ENCODE results near the gene EPB41.
"Not testable (repeated sequence)": the region's sequence is repeated elsewhere in the genome, so short reads cannot be mapped to it uniquely, and the experiment has no call there.

Gene EPB41

GRCh38 chr1:28962114-28962831 lies 47.9 kb downstream of the EPB41 start:
- not testable (repeated sequence) for H3K36me3 ChIP-seq (ENCODE audit: control insufficient read depth, insufficient read depth, low read length); H3K27ac ChIP-seq (ENCODE audit: low read depth, low read length); H3K27me3 ChIP-seq (ENCODE audit: control insufficient read depth, insufficient read depth, low read length); H3K9ac ChIP-seq (ENCODE audit: low read depth, low read length); H3K4me1 ChIP-seq (ENCODE audit: control insufficient read depth, insufficient read depth, low read length); H3K9me3 ChIP-seq (ENCODE audit: control insufficient read depth, insufficient read depth, low read length); H3K4me3 ChIP-seq (ENCODE audit: low read depth, low read length)

GRCh38 chr1:28965271-28965870 lies 51.0 kb downstream of the EPB41 start:
- Histone ChIP-seq H3K27ac (ENCODE audit: low read depth, low read length) (no peak overlapping the region), H3K9me3 (ENCODE audit: control insufficient read depth, insufficient read depth, low read length) (no peaks in the 10 kb centered on the region)

GRCh38 chr1:28966617-28967016 lies 52.2 kb downstream of the EPB41 start:
- Histone ChIP-seq H3K9ac (ENCODE audit: low read depth, low read length) (no peak overlapping the region), H3K4me3 (ENCODE audit: low read depth, low read length) (no peak overlapping the region), H3K9me3 (ENCODE audit: control insufficient read depth, insufficient read depth, low read length) (no peaks in the 10 kb centered on the region), H3K4me1 (ENCODE audit: control insufficient read depth, insufficient read depth, low read length) (peaks cover 5% of the 10 kb centered on the region), H3K36me3 (ENCODE audit: control insufficient read depth, insufficient read depth, low read length) (no peaks in the 10 kb centered on the region), H3K27ac (ENCODE audit: low read depth, low read length) (no peak overlapping the region), H3K27me3 (ENCODE audit: control insufficient read depth, insufficient read depth, low read length) (no peaks in the 10 kb centered on the region)

More at GRCh38 chr1:28965271-28965870, 51.0 kb downstream of the EPB41 start:
- Histone ChIP-seq H3K4me3 (ENCODE audit: low read depth, low read length) (no peak overlapping the region), H3K9ac (ENCODE audit: low read depth, low read length) (no peak overlapping the region), H3K27me3 (ENCODE audit: control insufficient read depth, insufficient read depth, low read length) (no peaks in the 10 kb centered on the region), H3K36me3 (ENCODE audit: control insufficient read depth, insufficient read depth, low read length) (no peaks in the 10 kb centered on the region), H3K4me1 (ENCODE audit: control insufficient read depth, insufficient read depth, low read length) (peaks cover 5% of the 10 kb centered on the region)

GRCh38 chr1:28971980-28972771 lies 57.8 kb downstream of the EPB41 start:
- no peaks in the 10 kb centered on the region for H3K36me3 ChIP-seq (ENCODE audit: control insufficient read depth, insufficient read depth, low read length)
- no peaks in the 10 kb centered on the region for H3K9me3 ChIP-seq (ENCODE audit: control insufficient read depth, insufficient read depth, low read length)
- no peaks in the 10 kb centered on the region for H3K27me3 ChIP-seq (ENCODE audit: control insufficient read depth, insufficient read depth, low read length)
- no peak overlapping the region for H3K9ac ChIP-seq (ENCODE audit: low read depth, low read length)
- no peak overlapping the region for H3K4me3 ChIP-seq (ENCODE audit: low read depth, low read length)
- no peak overlapping the region for H3K27ac ChIP-seq (ENCODE audit: low read depth, low read length)
- peaks cover 9% of the 10 kb centered on the region; the same call in 1 of the 2 replicates for H3K4me1 ChIP-seq (ENCODE audit: control insufficient read depth, insufficient read depth, low read length)

GRCh38 chr1:28973596-28974421 lies 59.4 kb downstream of the EPB41 start:
- Histone ChIP-seq H3K4me3 (ENCODE audit: low read depth, low read length) (no peak overlapping the region), H3K9me3 (ENCODE audit: control insufficient read depth, insufficient read depth, low read length) (no peaks in the 10 kb centered on the region), H3K9ac (ENCODE audit: low read depth, low read length) (no peak overlapping the region), H3K27me3 (ENCODE audit: control insufficient read depth, insufficient read depth, low read length) (no peaks in the 10 kb centered on the region), H3K27ac (ENCODE audit: low read depth, low read length) (no peak overlapping the region), H3K36me3 (ENCODE audit: control insufficient read depth, insufficient read depth, low read length) (no peaks in the 10 kb centered on the region), H3K4me1 (ENCODE audit: control insufficient read depth, insufficient read depth, low read length) (peaks cover 12% of the 10 kb centered on the region; the same call in 1 of the 2 replicates)

- H3K27ac ChIP-seq (ENCODE audit: low read depth, low read length) = no peak overlapping the region
- H3K4me3 ChIP-seq (ENCODE audit: low read depth, low read length) = no peak overlapping the region
- no peak overlapping the region for H3K9ac ChIP-seq (ENCODE audit: low read depth, low read length)
- H3K36me3 ChIP-seq (ENCODE audit: control insufficient read depth, insufficient read depth, low read length) = no peaks in the 10 kb centered on the region
- H3K4me1 ChIP-seq (ENCODE audit: control insufficient read depth, insufficient read depth, low read length) = peaks cover 12% of the 10 kb centered on the region; the same call in 1 of the 2 replicates
- H3K27me3 ChIP-seq (ENCODE audit: control insufficient read depth, insufficient read depth, low read length) = no peaks in the 10 kb centered on the region
- no peaks in the 10 kb centered on the region for H3K9me3 ChIP-seq (ENCODE audit: control insufficient read depth, insufficient read depth, low read length)
Observed at GRCh38 chr1:28974432-28974831, 60.1 kb downstream of the EPB41 start.

- Histone ChIP-seq H3K9me3 (ENCODE audit: control insufficient read depth, insufficient read depth, low read length) (no peaks in the 10 kb centered on the region), H3K9ac (ENCODE audit: low read depth, low read length) (no peak overlapping the region), H3K27ac (ENCODE audit: low read depth, low read length) (no peak overlapping the region), H3K36me3 (ENCODE audit: control insufficient read depth, insufficient read depth, low read length) (no peaks in the 10 kb centered on the region), H3K4me3 (ENCODE audit: low read depth, low read length) (no peak overlapping the region), H3K4me1 (ENCODE audit: control insufficient read depth, insufficient read depth, low read length) (peaks cover 12% of the 10 kb centered on the region; the same call in 1 of the 2 replicates), H3K27me3 (ENCODE audit: control insufficient read depth, insufficient read depth, low read length) (no peaks in the 10 kb centered on the region)
Observed at GRCh38 chr1:28976248-28976647, 61.9 kb downstream of the EPB41 start.

- H3K9ac ChIP-seq (ENCODE audit: low read depth, low read length) = no peak overlapping the region
- H3K4me1 ChIP-seq (ENCODE audit: control insufficient read depth, insufficient read depth, low read length) = peaks cover 17% of the 10 kb centered on the region
- no peaks in the 10 kb centered on the region for H3K9me3 ChIP-seq (ENCODE audit: control insufficient read depth, insufficient read depth, low read length)
- H3K36me3 ChIP-seq (ENCODE audit: control insufficient read depth, insufficient read depth, low read length) = no peaks in the 10 kb centered on the region
- H3K4me3 ChIP-seq (ENCODE audit: low read depth, low read length) = no peak overlapping the region
- H3K27me3 ChIP-seq (ENCODE audit: control insufficient read depth, insufficient read depth, low read length) = no peaks in the 10 kb centered on the region
- H3K27ac ChIP-seq (ENCODE audit: low read depth, low read length) = no peak overlapping the region
Observed at GRCh38 chr1:28981210-28981609, 66.8 kb downstream of the EPB41 start.

GRCh38 chr1:28982198-28982597 lies 67.8 kb downstream of the EPB41 start:
- no peaks in the 10 kb centered on the region for H3K9me3 ChIP-seq (ENCODE audit: control insufficient read depth, insufficient read depth, low read length)
- no peak overlapping the region for H3K27ac ChIP-seq (ENCODE audit: low read depth, low read length)
- no peak overlapping the region for H3K4me3 ChIP-seq (ENCODE audit: low read depth, low read length)

GRCh38 chr1:28983091-28983490 lies 68.7 kb downstream of the EPB41 start:
- Histone ChIP-seq H3K27ac (ENCODE audit: low read depth, low read length) (peak overlapping the region; percentile 54), H3K36me3 (ENCODE audit: control insufficient read depth, insufficient read depth, low read length) (no peaks in the 10 kb centered on the region), H3K4me1 (ENCODE audit: control insufficient read depth, insufficient read depth, low read length) (peaks cover 14% of the 10 kb centered on the region), H3K9ac (ENCODE audit: low read depth, low read length) (no peak overlapping the region), H3K27me3 (ENCODE audit: control insufficient read depth, insufficient read depth, low read length) (no peaks in the 10 kb centered on the region), H3K9me3 (ENCODE audit: control insufficient read depth, insufficient read depth, low read length) (no peaks in the 10 kb centered on the region), H3K4me3 (ENCODE audit: low read depth, low read length) (no peak overlapping the region)

More at GRCh38 chr1:28982198-28982597, 67.8 kb downstream of the EPB41 start:
- Histone ChIP-seq H3K36me3 (ENCODE audit: control insufficient read depth, insufficient read depth, low read length) (no peaks in the 10 kb centered on the region), H3K27me3 (ENCODE audit: control insufficient read depth, insufficient read depth, low read length) (no peaks in the 10 kb centered on the region), H3K9ac (ENCODE audit: low read depth, low read length) (no peak overlapping the region), H3K4me1 (ENCODE audit: control insufficient read depth, insufficient read depth, low read length) (peaks cover 17% of the 10 kb centered on the region)

Data from HUES48 (cell line).